NCI-H1417 (cell line): ENCODE measurements around the gene RAB28.
A peak's percentile ranks its signal among the peaks of the same experiment; 100 is the strongest.

Source experiments
- DNase-seq, 3 experiments: peaks; one replicate each; lab custom pipeline; 2025; lab: John Stamatoyannopoulos, UW

RAB28 gene

GRCh38 chr4:13484122-13484748 lies at the start of gene RAB28:
Gene RAB28 (minus strand): TSS chr4:13484340.
- DNase-seq, result peak; percentile 96 to 99 (median 99)

- no peak for DNase-seq
These were observed 47.5 kb upstream of the RAB28 start for GRCh38 chr4:13531625-13531998.

GRCh38 chr4:13530823-13531624 lies 46.9 kb upstream of the RAB28 start:
- no peak for DNase-seq

- DNase-seq, result no peak
These were observed 45.2 kb upstream of the RAB28 start for GRCh38 chr4:13529128-13529919.

GRCh38 chr4:13528821-13529127 lies 44.6 kb upstream of the RAB28 start:
- DNase-seq, result no peak

GRCh38 chr4:13527981-13528820 lies 44.1 kb upstream of the RAB28 start:
- DNase-seq, result peak in 1 of 3 experiments; percentile 17

GRCh38 chr4:13527192-13527980 lies 43.2 kb upstream of the RAB28 start:
- DNase-seq, result no peak

GRCh38 chr4:13526658-13527057 lies 42.5 kb upstream of the RAB28 start:
- no peak for DNase-seq

- no peak for DNase-seq
These were observed 41.6 kb upstream of the RAB28 start for GRCh38 chr4:13525606-13526281.

- no peak for DNase-seq
These were observed 40.5 kb upstream of the RAB28 start for GRCh38 chr4:13524504-13525243.

- no peak for DNase-seq
These were observed 39.7 kb upstream of the RAB28 start for GRCh38 chr4:13523591-13524503.

GRCh38 chr4:13523105-13523477 lies 39.0 kb upstream of the RAB28 start:
- DNase-seq, result no peak

- no peak for DNase-seq
These were observed 38.4 kb upstream of the RAB28 start for GRCh38 chr4:13522282-13523104.

- no peak for DNase-seq
These were observed 36.9 kb upstream of the RAB28 start for GRCh38 chr4:13521047-13521446.

GRCh38 chr4:13516315-13516860 lies 32.2 kb upstream of the RAB28 start:
- peak in 2 of 3 experiments; percentile 23 to 55 for DNase-seq

GRCh38 chr4:13515268-13515667 lies 31.1 kb upstream of the RAB28 start:
- peak in 1 of 3 experiments; percentile 20 for DNase-seq

GRCh38 chr4:13514722-13515121 lies 30.6 kb upstream of the RAB28 start:
- no peak for DNase-seq

GRCh38 chr4:13511101-13511500 lies 27.0 kb upstream of the RAB28 start:
- no peak for DNase-seq
